SHP77 treated with DMSO at 0.1 percent for 48 hours (cell line): ENCODE measurements around the gene EFCAB14.
"Not testable (repeated sequence)": the region's sequence is repeated elsewhere in the genome, so short reads cannot be mapped to it uniquely, and the experiment has no call there.

ENCODE experiments used
- DNase-seq: peaks from one replicate; lab custom pipeline; 2025; lab: John Stamatoyannopoulos, UW

Gene EFCAB14

DNA sequence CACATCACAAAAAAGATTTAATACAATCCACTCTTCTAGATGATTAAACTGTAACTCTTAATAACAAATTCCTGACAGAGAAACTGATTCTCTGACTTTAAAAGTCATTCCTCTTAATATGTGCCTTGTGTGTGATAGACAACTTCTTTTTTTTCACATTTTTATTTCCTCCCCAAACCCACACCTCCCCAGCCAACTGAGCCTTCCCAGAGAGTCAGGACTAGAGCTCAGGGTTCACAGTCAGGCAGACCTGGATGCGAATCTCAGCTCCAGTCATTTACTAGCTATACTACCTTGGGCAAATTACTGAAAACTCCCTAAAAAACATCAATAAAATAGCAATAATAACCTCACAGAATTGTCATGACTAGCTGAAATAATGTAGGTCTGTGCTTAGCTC, 64.9 kb downstream of the EFCAB14 start:
- no peak for DNase-seq

DNA sequence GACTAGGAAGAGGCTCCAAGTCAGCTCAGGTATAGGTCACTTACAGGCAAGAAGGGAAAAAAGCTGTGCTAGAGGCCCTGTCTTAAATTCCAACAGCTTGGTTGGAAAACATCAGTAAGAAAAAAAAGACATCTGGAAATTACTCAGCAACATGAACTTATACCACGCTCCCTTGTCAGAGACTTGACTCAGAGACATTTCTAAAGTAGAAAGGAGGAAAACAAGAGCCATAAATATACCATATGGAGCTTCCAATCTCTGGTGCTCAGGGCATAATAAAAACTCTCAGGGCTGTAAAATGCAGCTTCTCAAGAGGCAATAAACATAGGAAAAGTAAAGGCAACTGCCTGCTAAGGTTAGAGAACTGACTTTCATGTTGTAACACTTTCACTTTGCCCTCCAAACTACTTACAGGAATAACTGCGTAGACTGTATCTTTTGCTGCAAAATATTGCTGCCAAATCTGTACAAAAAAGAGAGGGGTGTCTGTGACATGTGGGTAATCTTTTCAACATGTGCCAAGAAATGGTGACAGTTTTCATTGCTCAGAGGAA, 65.4 kb downstream of the EFCAB14 start:
- no peak for DNase-seq

DNA sequence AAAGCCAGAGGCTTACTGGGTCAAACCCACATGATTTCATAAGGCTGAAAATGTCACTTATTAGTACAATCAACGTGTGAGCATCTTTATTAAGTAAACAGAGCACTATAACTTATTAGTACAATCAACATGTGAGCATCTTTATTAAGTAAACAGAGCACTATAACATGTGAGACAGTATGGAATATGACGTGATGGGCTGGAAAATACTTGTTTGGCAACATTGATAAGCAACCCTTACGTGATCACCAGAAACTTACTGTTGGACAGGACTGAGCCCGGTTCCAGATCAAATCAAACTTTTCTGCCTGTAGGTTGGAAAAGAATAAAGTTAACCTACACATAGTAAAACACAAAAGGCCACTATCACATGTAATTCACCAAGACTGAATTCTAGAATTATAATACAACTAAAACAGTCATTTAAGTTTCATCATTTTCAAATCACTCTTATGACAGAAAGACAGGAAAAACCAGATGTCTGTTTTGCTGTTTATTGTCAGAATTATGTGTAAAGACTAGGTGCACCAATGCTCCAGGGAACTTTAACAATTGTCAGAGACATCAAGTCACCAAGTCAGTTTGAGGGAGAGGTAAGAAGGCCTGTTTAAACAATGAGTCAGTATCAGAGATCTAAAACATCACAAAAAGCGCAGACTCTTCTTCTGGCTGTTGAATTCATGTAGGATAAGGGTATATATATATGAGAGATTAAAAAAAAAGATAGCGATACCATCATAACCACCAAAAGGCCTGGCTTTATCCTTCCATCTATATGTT, 66.4 kb downstream of the EFCAB14 start:
- DNase-seq, result no peak

GRCh38 chr1:46651152-46651551, 67.8 kb downstream of the EFCAB14 start:
- DNase-seq, result not testable (repeated sequence)

DNA sequence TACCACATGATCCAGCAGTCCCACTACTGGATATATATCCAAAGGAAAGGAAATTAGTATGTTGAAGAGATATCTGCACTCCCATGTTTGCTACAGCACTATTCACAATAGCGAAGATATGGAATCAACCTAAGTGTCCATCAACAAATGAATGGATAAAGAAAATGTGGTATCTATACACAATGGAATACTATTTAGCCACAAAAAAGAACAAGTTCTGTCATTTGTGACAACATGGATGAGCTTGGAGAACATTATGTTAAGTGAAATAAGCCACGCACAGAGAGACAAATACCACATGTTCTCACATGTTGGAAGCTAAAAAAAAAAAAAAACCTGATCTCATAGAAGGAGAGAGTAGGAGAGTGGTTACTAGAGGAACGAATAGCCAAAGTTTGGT, 68.4 kb downstream of the EFCAB14 start:
- DNase-seq, result no peak

GRCh38 chr1:46649764-46650163, 69.2 kb downstream of the EFCAB14 start:
- no peak for DNase-seq

DNA sequence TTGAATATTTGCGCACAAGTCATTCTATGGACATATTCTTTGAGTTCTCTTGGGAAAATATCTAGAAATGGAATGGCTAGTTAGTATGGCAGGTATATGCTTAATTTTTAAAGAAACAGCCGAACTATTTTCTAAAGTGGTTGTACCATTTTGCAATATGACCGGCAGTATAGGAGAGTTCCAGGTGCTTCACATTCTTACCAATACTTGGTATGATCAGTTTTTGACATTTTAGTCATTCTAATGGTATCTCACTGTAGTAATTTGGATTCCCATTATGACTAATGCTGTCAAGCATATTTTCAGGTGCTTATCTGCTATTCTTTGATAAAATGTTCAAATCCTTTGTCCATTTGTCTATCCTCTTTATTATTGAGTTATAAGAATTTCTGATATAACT, 71.3 kb downstream of the EFCAB14 start:
- no peak for DNase-seq

DNA sequence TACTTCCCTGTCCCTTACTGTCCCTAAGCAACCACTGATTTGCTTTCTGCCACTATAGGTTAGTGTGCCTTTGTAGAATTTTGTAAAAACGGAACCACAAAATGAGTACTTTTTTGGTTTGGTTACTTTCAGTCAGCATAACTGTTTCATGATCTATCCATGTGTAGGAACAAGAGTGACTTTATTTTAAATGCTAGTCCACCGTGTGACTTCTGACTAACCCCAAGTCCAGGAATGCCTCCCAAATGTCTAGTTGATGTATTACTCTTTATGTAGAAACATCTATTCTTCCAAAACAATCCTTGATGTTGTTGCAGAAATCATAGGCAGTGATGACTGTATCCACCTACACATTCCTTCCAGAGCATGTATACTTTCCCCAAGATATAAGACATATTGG, 72.1 kb downstream of the EFCAB14 start:
- DNase-seq, result no peak

DNA sequence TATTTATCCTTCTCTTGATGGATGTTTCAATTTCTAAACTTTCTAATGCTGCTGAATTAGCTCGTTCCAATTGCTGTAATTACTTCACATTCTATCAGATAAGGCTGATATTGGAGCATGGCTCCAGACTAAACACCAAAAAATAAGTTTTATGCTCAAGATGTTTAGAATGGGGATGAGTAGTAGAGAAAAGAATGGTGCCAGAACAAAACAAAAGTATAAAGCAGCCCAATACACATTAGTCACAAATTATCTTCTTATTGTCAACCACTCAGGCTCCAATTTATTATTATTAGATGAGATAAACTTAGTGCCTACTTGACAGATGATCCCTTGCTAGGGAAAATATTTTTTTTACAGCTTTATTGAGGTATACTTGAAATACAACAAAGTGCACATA, 72.6 kb downstream of the EFCAB14 start:
- no peak for DNase-seq

DNA sequence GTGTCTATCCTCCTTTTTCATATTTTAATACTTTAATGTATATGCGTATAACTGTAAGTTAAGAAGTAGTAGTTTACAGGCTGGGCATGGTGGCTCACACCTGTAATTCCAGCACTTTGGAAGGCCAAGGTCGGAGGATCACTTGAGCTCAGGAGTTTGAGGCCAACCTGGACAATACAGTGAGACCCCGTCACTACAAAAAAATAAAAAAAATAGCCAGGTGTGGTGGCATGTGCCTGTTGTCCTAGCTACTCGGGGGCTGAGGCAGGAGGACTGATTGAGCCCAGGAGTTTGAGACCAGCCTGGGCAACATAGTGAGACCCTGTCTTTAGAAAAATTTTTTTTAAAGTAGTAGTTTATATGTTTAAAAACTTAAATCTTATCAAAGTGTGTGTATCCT, 73.1 kb downstream of the EFCAB14 start:
- DNase-seq, result no peak

DNA sequence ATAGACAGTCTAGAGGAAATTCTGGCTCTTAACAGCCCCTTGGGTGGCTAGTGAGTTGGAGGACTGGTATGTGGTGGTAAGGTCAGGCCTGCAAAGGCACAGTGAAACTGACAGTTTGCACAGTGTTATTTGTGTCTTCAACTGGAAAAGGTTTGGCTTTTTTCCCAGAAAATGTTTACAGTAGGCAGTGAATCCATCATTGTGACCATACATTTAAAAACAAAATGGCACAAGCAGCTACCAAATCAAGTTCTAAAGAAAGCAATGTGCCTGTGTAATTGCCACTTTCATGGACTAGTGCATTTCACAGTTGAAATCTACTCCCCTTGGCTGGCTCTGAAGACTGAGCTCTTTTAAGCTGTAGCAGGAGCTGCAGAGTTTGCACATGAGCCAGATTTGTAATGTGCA, 75.5 kb downstream of the EFCAB14 start:
- peak; percentile 80 for DNase-seq

GRCh38 chr1:46642115-46642680, 76.7 kb downstream of the EFCAB14 start:
- no peak for DNase-seq

GRCh38 chr1:46639547-46639946, 79.4 kb downstream of the EFCAB14 start:
- no peak for DNase-seq

- DNase-seq, result no peak
Measured at GRCh38 chr1:46638921-46639320, 80.0 kb downstream of the EFCAB14 start.

GRCh38 chr1:46637444-46638083, 81.3 kb downstream of the EFCAB14 start:
- DNase-seq, result no peak

GRCh38 chr1:46635205-46635604, 83.7 kb downstream of the EFCAB14 start:
- DNase-seq, result no peak

GRCh38 chr1:46630719-46631118, 88.2 kb downstream of the EFCAB14 start:
- DNase-seq, result no peak
